Liver (tissue), 3 donors: ENCODE measurements around the gene BRI3.

ENCODE experiments used
- GABPA ChIP-seq, 2 donors: IDR thresholded peaks in 1 of 2; conservative IDR thresholded peaks in 1 of 2; 2 replicates each; pipeline ENCODE4 v1.6.1; 2016; ENCODE audit warnings: antibody characterized with exemption in 2 of 2, mild to moderate bottlenecking in 1 of 2, moderate library complexity in 1 of 2
- JUND ChIP-seq, 2 donors: IDR thresholded peaks; 2 replicates each; pipeline ENCODE4 v1.6.1; 2016; ENCODE audit warnings: antibody characterized with exemption in 2 of 2
- RAD21 ChIP-seq, 2 donors: IDR thresholded peaks; 2 replicates each; pipeline ENCODE4 v1.6.1; 2016; ENCODE audit warnings: antibody characterized with exemption in 2 of 2, mild to moderate bottlenecking in 2 of 2
- TAF1 ChIP-seq: conservative IDR thresholded peaks from 2 replicates; pipeline ENCODE4 v1.6.1; 2016; ENCODE audit warnings: antibody characterized with exemption, mild to moderate bottlenecking
- YY1 ChIP-seq: IDR thresholded peaks from 2 replicates; pipeline ENCODE4 v1.6.1; 2016; ENCODE audit warnings: antibody characterized with exemption, mild to moderate bottlenecking
- TF ChIP-seq, protein P1 (sequence below): IDR thresholded peaks from 2 replicates; pipeline ENCODE4 v1.6.1; 2016; ENCODE audit warnings: antibody characterized with exemption
- TF ChIP-seq, protein P2 (sequence below): fragments of 150-350 bp; IDR thresholded peaks from 2 replicates; pipeline ENCODE4 v1.5.1; 2017; ENCODE audit warnings: improper control_type of control experiment, low read depth, low read length; ENCODE audit not compliant: missing input control
- TF ChIP-seq, protein P3 (sequence below): IDR thresholded peaks from 2 replicates; pipeline ENCODE4 v1.6.1; 2016; ENCODE audit warnings: antibody characterized with exemption
- donor health status: healthy.
- donor health status: healthy.

DNA sequence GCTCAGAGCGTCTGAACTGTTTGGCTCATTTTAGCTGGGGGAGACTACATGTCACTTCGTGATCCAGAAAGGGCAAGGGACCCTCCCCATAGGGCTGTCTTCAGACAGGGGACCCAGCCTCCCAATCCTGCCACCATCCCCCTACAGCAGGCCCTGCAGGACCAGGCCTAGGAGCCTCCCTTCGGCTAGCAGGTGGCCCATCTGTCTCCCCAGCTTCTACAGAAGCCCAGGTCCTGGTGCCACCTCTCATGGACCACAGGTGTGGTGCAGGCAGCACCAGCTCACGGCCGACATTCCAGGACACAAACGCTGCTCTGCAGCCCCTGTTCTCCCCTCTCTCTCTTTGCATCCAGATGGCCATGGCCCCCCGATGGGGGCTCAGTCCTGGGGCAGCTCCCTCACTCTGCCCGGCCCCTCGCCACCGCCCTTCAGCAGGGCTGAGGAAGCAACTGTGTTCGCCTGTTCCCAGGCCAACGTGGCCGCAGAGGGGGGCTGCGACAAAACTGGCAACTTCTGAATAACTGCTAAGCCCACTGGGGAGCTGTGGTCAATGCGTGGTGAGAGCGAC is 39.7 kb upstream of the BRI3 start:
- TF ChIP-seq, protein P1, sequence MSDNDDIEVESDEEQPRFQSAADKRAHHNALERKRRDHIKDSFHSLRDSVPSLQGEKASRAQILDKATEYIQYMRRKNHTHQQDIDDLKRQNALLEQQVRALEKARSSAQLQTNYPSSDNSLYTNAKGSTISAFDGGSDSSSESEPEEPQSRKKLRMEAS: no peak
- TF ChIP-seq, protein P2, sequence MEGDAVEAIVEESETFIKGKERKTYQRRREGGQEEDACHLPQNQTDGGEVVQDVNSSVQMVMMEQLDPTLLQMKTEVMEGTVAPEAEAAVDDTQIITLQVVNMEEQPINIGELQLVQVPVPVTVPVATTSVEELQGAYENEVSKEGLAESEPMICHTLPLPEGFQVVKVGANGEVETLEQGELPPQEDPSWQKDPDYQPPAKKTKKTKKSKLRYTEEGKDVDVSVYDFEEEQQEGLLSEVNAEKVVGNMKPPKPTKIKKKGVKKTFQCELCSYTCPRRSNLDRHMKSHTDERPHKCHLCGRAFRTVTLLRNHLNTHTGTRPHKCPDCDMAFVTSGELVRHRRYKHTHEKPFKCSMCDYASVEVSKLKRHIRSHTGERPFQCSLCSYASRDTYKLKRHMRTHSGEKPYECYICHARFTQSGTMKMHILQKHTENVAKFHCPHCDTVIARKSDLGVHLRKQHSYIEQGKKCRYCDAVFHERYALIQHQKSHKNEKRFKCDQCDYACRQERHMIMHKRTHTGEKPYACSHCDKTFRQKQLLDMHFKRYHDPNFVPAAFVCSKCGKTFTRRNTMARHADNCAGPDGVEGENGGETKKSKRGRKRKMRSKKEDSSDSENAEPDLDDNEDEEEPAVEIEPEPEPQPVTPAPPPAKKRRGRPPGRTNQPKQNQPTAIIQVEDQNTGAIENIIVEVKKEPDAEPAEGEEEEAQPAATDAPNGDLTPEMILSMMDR: no peak
- TF ChIP-seq GABPA (IDR thresholded peaks at IDR 0.05 in 1 of 2, conservative IDR thresholded peaks at IDR 0.05 in 1 of 2): no peak
- TF ChIP-seq YY1: no peak
- TF ChIP-seq TAF1: no peak
- TF ChIP-seq, protein P3, sequence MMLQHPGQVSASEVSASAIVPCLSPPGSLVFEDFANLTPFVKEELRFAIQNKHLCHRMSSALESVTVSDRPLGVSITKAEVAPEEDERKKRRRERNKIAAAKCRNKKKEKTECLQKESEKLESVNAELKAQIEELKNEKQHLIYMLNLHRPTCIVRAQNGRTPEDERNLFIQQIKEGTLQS: no peak
- TF ChIP-seq JUND (IDR thresholded peaks at IDR 0.05): no peak
- no peak for TF ChIP-seq RAD21 (IDR thresholded peaks at IDR 0.05)
